ENCODE data around the gene GLIS1.

Gene GLIS1

DNA sequence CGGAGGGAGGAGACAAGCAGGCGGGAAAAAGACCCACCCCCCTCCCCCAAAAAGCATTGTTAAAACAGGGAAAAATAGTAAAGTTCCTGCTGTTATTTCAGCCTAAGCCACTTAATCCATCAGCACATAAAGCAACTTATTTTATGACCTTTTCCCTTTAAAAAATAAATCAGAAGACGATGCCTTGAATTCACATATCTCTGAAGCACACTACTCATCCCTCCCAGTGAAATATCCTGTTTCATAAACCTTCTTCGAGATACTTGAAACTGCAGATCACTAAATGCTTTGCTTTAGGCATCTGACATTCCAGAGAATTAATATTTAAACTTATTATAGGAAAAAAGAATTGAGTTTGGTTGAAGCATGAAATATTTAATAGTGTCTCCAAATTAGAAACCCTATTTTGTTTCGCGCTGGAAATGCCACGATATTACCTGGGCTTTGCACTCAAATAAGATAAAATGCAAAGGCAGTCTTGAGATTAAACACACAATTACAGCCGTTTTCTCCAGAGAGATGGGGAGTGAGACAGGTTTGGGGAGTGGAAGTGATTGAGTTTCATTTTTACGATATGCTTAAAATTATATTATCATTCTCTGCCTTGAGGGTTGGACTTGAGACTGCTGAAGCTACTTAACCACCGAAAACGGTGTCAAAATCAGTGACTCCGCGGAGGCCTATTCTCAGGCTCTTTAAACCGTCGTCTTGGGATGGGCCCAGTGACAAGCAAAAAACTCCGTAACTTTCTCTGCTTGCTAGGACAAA lies 9.3 kb downstream of the GLIS1 start:
- no peak overlapping the region for H3K4me3 ChIP-seq (ENCODE audit: low read length)
- TF ChIP-seq, protein P1, sequence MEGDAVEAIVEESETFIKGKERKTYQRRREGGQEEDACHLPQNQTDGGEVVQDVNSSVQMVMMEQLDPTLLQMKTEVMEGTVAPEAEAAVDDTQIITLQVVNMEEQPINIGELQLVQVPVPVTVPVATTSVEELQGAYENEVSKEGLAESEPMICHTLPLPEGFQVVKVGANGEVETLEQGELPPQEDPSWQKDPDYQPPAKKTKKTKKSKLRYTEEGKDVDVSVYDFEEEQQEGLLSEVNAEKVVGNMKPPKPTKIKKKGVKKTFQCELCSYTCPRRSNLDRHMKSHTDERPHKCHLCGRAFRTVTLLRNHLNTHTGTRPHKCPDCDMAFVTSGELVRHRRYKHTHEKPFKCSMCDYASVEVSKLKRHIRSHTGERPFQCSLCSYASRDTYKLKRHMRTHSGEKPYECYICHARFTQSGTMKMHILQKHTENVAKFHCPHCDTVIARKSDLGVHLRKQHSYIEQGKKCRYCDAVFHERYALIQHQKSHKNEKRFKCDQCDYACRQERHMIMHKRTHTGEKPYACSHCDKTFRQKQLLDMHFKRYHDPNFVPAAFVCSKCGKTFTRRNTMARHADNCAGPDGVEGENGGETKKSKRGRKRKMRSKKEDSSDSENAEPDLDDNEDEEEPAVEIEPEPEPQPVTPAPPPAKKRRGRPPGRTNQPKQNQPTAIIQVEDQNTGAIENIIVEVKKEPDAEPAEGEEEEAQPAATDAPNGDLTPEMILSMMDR (conservative IDR thresholded peaks at IDR 0.05; ENCODE audit: low read depth, low read length): no peak
- no peak for DNase-seq (ENCODE audit: low read depth)

DNA sequence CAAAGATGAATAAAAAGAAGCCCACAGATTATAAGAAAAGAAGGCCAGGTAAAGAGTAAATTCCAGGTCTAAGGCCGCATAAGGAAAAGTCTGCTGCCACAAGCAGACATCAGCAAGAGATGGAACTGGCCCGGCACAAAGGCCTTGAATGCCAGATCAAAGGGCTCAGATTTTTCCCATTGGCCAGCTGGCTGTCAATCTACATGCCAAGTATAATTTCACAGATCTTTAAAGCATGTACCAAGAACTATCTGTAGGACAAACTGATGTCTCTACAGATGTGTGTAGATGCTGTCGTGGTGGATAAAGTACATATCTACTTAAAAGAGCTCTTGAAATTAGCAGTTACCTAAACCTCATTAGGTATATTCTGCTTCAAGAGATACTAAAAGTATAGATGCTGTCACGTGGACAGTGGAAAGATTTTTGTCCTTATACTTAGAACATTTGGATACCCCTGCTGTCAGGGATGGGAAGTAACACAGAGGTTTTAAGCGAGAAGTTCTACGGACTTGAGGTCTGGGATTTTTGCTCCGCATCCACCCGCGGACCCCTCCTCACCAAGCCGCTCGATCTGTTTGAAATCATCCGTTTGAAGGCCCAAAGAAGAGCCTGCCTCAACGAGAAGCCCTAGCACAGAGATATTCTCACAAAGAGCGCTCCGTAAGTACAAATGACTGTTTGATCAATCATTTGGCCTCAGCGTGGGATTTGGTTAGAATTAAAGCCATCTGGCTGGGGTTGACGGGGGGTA lies 10.1 kb downstream of the GLIS1 start:
- TF ChIP-seq, protein P1 (conservative IDR thresholded peaks at IDR 0.05; ENCODE audit: low read depth, low read length): no peak
- no peak overlapping the region for H3K4me3 ChIP-seq (ENCODE audit: low read length)
- DNase-seq (ENCODE audit: low read depth): no peak

DNA sequence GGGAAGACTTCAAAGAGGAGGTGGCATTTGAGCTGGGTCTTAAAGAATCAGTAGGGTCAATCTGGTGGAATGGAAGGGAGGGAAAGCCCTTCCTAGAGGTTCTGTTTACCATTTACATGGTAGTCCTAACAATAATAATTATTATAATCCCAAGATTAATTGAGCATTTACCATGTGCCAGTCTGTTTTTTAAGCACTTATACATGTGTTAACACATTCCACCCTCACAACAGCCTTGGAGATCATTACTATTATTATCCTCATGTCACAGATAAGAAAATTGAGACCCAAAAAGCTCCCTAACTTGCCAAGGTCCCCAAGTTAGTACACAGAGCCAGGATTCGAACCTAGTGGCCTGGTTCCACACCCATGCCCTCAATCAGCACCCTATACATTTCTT lies 10.8 kb downstream of the GLIS1 start:
- TF ChIP-seq, protein P1 (conservative IDR thresholded peaks at IDR 0.05; ENCODE audit: low read depth, low read length): no peak
- no peak for DNase-seq (ENCODE audit: low read depth)
- H3K4me3 ChIP-seq (ENCODE audit: low read length): no peak overlapping the region

DNA sequence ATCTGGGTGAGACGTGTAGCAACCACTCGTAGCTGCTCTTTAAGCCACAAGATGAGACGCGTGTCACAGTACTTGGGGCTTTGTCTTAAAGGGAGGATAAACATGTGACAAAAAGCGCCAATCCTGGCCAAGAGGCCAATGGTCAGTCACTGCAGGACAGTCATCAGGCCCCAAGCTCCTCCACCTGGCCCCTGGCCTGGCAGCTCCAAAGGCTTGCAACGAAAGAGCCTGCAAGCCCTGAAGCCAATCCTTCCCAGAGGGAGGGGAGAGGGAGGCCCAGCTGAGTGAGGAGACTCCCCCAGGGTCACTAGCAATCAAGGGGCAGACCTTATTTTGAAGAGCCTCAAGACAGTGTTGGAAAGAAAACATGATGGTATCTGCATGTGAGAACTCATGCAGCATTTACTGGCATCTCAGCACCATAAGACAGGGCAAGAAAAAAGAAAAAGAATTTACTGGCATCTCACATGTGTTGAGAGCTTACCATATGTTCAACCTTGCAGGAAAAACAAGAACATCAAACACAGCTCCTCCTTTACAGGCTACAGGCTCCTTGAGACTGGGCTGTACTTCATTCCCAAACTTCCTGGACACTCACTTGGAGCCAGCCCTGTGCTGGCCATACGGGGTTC lies 11.4 kb downstream of the GLIS1 start:
- DNase-seq (ENCODE audit: low read depth): no peak
- no peak overlapping the region for H3K4me3 ChIP-seq (ENCODE audit: low read length)
- TF ChIP-seq, protein P1 (conservative IDR thresholded peaks at IDR 0.05; ENCODE audit: low read depth, low read length): no peak

DNA sequence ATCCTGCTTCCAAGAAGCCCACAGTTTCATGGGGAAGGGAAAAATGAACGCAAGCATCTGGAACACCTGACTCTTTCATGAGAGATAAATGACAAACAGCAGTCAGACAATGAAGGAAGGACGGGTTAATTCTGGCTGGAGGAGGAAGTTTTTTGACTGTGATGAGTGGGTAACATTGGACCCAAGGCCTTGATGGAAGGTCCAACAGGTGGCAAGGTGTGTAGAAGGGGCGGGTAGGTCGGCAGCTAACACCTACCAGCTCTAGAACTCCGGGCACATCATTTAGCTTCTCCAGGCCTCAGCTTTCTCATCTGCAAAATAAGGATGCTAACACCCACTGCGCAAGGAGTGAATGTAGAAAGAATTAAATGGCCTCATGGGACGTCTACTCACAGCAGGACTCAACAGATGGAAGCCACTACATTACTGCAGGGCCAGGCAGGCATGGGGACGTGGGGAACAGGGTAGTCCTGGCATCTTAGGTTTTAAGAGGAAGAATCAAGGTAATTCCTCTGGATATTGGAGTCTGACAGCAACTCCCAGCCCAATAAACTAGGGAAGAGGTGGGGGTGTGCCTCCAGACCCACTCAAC lies 12.9 kb downstream of the GLIS1 start:
- no peak for DNase-seq (ENCODE audit: low read depth)
- H3K4me3 ChIP-seq (ENCODE audit: low read length): no peak overlapping the region
- TF ChIP-seq, protein P1 (conservative IDR thresholded peaks at IDR 0.05; ENCODE audit: low read depth, low read length): no peak

DNA sequence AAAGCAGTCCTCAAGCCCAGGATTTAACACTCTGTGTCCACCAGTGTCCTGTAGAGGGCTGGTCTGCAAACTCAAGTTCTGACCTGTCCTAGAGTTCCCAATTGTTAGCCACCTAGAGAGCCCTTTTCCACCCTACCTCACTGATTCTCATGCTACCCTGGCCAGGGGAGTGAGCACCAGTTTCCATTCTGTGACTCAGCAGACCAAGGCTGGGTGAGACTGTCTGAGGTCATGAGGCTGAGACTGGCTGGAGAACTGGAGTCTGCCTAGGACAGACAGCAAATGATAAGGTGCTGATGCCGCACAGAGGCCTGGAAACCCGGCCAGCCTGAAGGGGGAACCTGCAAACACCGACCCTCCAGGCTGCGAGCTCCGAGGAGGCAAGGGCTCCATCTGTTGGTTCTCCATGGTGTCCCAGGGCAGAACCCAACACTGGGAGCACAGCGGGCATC lies 13.7 kb downstream of the GLIS1 start:
- TF ChIP-seq, protein P1 (conservative IDR thresholded peaks at IDR 0.05; ENCODE audit: low read depth, low read length): peak; percentile 26
- H3K4me3 ChIP-seq (ENCODE audit: low read length): no peak overlapping the region
- no peak for DNase-seq (ENCODE audit: low read depth)

Data from retinal pigment epithelial cell (primary cell).